SHP77 treated with DMSO at 0.1 percent for 48 hours (cell line): ENCODE measurements around the gene ADM2.

Source experiments
- DNase-seq: peaks from one replicate; lab custom pipeline; 2025; lab: John Stamatoyannopoulos, UW

The ADM2 gene

GRCh38 chr22:50485221-50486131 is 4.1 kb downstream of the ADM2 start:
- DNase-seq: no peak

DNA sequence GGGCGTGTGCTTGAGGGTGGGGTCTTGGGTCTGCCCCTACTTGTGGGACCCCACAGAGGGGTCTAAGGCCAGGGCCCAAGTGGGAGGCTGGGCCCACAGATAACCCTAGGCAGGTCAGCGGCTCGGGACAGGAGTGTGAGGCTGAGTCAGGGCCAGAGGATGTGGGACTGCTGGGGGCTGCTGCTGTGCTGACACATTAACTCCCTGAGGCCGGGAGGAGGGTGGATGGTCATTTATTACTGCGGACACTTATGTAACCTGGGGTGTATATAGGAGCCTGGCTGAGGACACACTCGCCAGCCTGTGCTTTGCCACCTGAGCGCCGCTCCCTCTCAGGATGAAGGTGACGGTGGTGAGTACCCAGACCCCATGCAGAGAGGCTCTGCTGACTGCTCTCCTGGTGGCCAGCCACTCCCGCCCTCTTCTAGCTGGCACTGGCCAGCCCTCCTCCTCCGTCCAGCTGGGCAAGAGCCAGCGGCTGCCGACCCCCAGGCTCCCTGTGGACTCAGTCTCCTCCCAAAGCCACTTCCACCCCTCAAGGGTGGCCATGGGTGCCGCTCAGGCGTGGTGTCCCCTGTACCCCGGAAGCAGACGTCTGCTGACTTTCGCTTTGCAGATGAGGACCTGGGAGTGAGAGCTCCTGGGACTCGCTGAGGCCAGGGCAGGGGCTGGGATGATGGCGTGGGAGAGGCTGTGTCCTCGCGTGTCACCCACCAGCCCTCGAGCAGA is 5.4 kb downstream of the ADM2 start, which contains the start of gene MIOX:
Gene MIOX (plus strand): TSS at position 299 of the 729 bp plus-strand sequence. CDS start 39 bp downstream, at position 338.
- DNase-seq: no peak

DNA sequence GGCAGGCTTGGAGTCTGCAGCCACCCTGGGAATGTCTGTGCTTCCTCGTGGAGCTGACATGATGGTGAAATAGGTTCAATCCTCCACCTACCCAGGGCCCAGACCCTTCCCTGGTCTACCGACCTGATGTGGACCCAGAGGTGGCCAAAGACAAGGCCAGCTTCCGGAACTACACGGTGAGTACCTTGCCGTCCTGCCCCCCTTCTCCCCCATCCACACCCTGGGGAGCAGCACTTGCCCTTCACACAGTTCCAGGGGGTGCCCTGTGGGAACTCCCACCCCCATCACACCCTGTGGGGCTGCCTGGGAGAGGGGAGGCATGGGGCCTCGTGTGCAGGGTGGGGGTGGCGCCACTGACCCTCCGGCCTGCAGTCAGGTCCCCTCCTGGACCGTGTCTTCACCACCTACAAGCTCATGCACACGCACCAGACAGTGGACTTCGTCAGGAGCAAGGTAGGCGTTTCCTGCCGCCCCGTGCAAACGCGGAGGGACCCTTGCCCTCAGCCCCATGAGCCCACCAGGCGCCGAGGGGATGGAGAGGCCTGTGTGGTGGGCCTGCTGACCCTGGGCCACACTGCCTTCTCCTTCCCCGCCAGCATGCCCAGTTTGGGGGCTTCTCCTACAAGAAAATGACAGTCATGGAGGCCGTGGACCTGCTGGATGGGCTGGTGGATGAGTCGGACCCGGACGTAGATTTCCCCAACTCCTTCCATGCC is 6.1 kb downstream of the ADM2 start:
- no peak for DNase-seq

DNA sequence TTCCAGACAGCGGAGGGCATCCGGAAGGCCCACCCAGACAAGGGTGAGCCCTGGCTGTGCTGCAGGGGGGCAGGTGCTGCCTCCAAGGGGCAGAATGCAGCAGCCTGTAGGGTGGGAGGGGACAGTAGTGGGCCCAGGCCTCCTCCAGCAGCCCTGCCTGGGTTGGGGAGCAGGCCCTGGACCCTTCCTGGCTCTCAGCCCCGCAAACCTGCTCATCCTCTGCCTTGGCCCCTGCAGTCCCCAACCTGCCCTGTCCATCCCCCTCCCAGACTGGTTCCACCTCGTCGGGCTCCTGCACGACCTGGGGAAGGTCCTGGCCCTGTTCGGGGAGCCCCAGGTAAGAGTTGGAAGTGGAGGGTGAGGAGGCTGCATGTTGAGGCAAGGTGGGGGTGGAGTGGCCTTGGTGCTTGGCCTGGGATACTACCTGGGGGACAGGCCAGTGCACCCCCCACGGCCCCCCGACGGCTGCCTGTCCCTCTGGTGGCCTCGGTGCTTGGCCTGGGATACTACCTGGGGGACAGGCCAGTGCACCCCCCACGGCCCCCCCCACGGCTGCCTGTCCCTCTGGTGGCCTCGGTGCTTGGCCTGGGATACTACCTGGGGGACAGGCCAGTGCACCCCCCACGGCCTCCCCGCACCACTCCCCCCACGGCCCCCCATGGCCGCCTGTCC is 6.8 kb downstream of the ADM2 start:
- no peak for DNase-seq

DNA sequence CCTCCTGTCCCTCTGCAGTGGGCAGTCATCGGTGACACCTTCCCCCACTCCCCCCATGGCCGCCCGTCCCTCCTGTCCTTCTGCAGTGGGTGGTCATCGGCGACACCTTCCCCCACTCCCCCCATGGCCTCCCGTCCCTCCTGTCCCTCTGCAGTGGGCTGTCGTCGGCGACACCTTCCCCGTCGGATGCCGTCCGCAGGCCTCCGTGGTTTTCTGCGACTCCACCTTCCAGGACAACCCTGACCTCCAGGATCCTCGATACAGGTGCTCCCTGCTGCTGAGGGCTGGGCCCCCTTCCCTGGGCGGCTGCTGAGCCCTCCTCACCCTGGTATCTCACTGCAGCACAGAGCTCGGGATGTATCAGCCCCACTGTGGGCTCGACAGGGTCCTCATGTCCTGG is 7.5 kb downstream of the ADM2 start:
- no peak for DNase-seq

- DNase-seq: no peak
These were observed 8.3 kb downstream of the ADM2 start for GRCh38 chr22:50489363-50490243.

DNA sequence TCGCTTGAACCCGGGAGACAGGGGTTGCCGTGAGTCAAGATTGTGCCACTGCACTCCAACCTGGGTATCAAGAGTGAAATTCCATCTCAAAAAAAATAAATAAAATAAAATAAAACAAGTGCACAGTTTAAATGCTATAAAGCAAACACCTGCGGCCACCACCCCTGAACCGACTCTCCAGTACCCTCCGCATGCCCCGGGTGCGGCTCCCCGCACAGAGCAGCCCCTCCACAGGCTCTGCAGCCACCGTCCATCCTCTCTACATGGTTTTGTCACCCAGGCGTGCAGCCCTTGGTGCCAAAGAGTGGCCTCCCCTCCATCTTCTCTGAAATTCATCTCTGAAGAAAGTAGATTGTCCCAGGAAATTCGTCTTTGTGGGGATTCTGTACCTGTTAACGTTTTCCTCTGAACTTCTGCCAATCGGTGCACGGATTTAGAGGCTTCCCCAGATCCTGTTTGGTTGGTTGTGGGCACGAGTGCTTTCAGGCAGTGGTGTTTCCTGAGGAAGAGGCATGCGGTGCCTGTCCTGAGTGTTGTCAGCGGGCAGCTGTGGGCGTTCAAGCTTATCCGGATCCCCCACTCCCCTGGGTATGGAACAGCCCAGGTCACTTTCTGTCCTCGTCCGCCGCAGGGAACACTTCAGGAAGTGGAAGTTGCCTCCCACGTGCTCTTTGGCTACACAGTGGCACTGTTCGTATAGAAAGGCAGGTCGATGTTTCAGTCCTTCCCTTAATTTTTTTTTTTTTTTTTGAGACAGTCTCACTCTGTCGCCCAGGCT is 9.4 kb downstream of the ADM2 start:
- no peak for DNase-seq

- no peak for DNase-seq
These were observed 15.8 kb downstream of the ADM2 start for GRCh38 chr22:50497093-50497492.

DNA sequence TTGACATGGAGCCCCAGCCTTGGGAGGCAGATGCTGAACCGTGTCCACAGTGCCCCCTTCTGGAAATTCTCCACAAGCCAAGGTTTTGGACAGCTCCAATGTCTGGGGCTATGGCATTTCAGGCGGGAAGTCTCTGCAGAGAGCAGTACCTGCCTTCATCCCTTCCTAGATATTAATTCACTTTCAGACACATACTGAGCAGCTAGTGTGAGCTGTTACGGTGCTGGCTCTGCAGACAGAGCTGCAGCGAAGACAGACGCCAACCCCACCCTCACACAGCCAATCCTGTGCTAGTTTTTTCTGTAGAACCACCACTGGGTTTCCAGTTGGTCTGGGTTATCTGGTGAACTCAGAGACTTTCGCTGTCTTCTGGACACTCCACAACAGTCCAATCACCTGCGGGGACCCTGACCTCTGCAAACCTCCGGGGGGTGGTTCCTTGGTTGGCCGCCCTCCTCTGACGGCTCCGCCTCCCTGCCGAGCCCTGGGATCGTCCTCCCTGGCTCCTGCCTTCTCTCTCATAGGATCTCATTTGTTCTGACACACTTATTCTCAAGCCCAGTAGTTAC is 17.1 kb downstream of the ADM2 start:
- DNase-seq: peak; percentile 68

GRCh38 chr22:50500452-50500851 is 19.1 kb downstream of the ADM2 start:
- DNase-seq: no peak

DNA sequence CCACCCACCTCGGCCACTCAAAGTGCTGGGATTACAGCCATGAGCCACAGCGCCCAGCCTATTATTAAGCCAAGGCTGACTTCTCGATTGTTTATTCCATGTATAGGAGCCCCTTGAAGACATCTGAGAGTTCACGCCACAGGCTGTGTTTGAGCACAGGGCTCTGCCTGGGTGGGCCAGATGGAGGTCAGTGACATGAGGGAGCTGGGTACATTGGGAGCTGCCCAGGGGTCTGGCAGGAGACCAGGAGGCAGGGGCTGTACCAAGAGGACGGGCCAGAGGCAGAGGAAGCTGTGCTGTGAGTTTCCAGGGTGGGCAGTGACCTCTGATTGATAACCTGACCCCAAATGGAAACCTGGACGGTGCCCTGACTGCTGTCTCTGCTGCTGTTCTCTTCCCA is 20.8 kb downstream of the ADM2 start:
- DNase-seq: no peak

- DNase-seq: no peak
These were observed 21.5 kb downstream of the ADM2 start for GRCh38 chr22:50502628-50503474.

DNA sequence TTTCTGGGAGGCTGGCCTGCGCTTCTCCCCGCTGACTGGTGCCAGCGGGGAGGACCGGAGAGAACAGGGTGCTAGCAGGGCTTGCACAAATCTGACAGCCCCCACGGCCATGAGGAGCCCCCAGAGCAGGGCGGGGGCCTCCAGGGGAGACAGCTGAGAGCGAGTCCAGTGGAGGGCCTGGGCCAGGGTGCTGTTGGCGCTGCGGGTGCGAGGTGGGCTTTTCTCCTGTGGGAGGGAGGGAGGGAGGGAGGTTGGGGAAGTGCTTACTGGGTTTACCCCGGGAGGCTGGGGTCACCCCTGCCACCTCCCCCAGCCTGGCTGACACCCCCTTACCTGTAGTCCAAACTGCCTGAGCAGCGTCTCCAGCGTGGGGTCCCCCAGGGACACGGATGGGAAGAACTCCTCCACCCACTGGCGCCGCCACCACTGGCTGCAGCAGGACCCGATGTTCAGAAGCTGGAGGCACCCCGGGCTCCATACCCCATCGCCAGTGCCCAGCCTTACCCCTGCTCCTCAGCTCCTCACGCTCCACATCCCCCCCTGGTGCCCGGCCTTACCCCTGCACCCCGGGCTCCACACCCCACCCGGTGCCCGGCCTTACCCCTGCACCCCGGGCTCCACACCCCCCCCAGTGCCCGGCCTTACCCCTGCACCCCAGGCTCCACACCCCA is 22.3 kb downstream of the ADM2 start:
- DNase-seq: no peak

GRCh38 chr22:50504369-50505211 is 23.2 kb downstream of the ADM2 start:
- no peak for DNase-seq

GRCh38 chr22:50505276-50505775 is 24.0 kb downstream of the ADM2 start:
- no peak for DNase-seq

- DNase-seq: no peak
These were observed 24.6 kb downstream of the ADM2 start for GRCh38 chr22:50505776-50506610.
